Erythroblast (primary cell): ENCODE results near the gene DCT.

Source experiments
- GATA1 ChIP-seq: IDR thresholded peaks from 2 replicates; pipeline ENCODE4 v1.6.1; 2011; ENCODE audit warnings: low read depth, mild to moderate bottlenecking, control low read depth, low read length, moderate library complexity
- POLR2A ChIP-seq: IDR thresholded peaks from 2 replicates; pipeline ENCODE4 v1.6.1; 2011; ENCODE audit warnings: mild to moderate bottlenecking, low read length

DNA sequence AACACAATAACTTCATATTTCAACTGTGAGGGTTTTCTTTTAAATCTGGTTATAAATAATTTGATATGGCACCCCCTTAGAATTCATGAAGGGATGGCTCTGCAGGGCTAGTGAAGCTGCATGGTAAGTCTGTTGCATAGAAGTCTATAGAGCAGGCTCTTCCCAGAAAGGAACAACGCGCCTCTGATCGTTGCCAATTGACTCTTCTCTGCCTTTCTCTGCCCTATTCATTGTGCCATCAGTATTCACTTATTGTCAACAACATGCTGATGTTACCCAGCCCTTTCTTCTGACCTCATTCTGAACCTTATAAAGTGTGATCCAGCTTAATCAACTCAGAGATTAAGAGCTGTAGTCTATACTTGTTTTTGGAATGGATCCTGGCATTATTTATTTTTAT lies 16.3 kb upstream of the DCT start:
- no peak for TF ChIP-seq POLR2A
- no peak for TF ChIP-seq GATA1
